HEK293 (cell line): ENCODE measurements around the gene GMEB1.

Experiments
- GLIS2 ChIP-seq: fragments of 450-650 bp; formaldehyde crosslinking; IDR thresholded peaks from 2 replicates; pipeline ENCODE4 v1.5.1; 2016; ENCODE audit warnings: missing biosample characterization, missing genetic modification characterization
- HIC1 ChIP-seq: fragments of 450-650 bp; formaldehyde crosslinking; IDR thresholded peaks from 2 replicates; pipeline ENCODE4 v1.5.1; 2016; ENCODE audit warnings: missing biosample characterization, missing genetic modification characterization
- HOXA7 ChIP-seq: sonication (generic); formaldehyde crosslinking; IDR thresholded peaks from 2 replicates; pipeline ENCODE4 v1.8.1; 2022; ENCODE audit warnings: missing genetic modification reagents, borderline replicate concordance
- HOXD13 ChIP-seq: sonication (generic); formaldehyde crosslinking; IDR thresholded peaks from 2 replicates; pipeline ENCODE4 v1.8.0; 2022; ENCODE audit warnings: missing genetic modification reagents, borderline replicate concordance
- KLF7 ChIP-seq: fragments of 450-650 bp; formaldehyde crosslinking; IDR thresholded peaks from 2 replicates; pipeline ENCODE4 v1.5.1; 2016; ENCODE audit warnings: missing biosample characterization, missing genetic modification characterization, borderline replicate concordance
- OSR2 ChIP-seq: fragments of 450-650 bp; formaldehyde crosslinking; IDR thresholded peaks from 2 replicates; pipeline ENCODE4 v1.5.1; 2016; ENCODE audit warnings: missing biosample characterization, missing genetic modification characterization
- PRDM1 ChIP-seq: fragments of 450-650 bp; formaldehyde crosslinking; IDR thresholded peaks from 2 replicates; pipeline ENCODE4; 2016; ENCODE audit warnings: missing biosample characterization, missing genetic modification characterization
- RBAK ChIP-seq: fragments of 450-650 bp; formaldehyde crosslinking; IDR thresholded peaks from 2 replicates; pipeline ENCODE4 v1.5.1; 2016; ENCODE audit warnings: missing biosample characterization, missing genetic modification characterization
- SALL2 ChIP-seq: fragments of 450-650 bp; formaldehyde crosslinking; IDR thresholded peaks from 2 replicates; pipeline ENCODE4 v1.5.0; 2017; ENCODE audit warnings: missing biosample characterization, mild to moderate bottlenecking, missing genetic modification characterization, borderline replicate concordance
- TCF7L2 ChIP-seq: IDR thresholded peaks from 2 replicates; pipeline ENCODE4 v1.6.1; 2011; ENCODE audit warnings: low read depth, mild to moderate bottlenecking, inconsistent platforms, low read length, moderate library complexity, borderline replicate concordance
- YY1 ChIP-seq: fragments of 450-650 bp; formaldehyde crosslinking; IDR thresholded peaks from 2 replicates; pipeline ENCODE4 v1.5.1; 2018; ENCODE audit warnings: missing biosample characterization, missing genetic modification characterization
- YY2 ChIP-seq: fragments of 450-650 bp; formaldehyde crosslinking; IDR thresholded peaks from 2 replicates; pipeline ENCODE4 v1.5.1; 2016; ENCODE audit warnings: missing biosample characterization, missing genetic modification characterization
- ZFP41 ChIP-seq: fragments of 450-650 bp; formaldehyde crosslinking; IDR thresholded peaks from 2 replicates; pipeline ENCODE4 v1.5.1; 2016; ENCODE audit warnings: missing biosample characterization, missing genetic modification characterization, borderline replicate concordance
- ZIC2 ChIP-seq: fragments of 450-650 bp; formaldehyde crosslinking; IDR thresholded peaks from 2 replicates; pipeline ENCODE4 v1.5.1; 2016; ENCODE audit warnings: missing biosample characterization, missing genetic modification characterization
- ZNF121 ChIP-seq: fragments of 450-650 bp; formaldehyde crosslinking; IDR thresholded peaks from 2 replicates; pipeline ENCODE4 v1.5.1; 2016; ENCODE audit warnings: missing biosample characterization, missing genetic modification characterization
- ZNF148 ChIP-seq: fragments of 450-650 bp; formaldehyde crosslinking; IDR thresholded peaks from 2 replicates; pipeline ENCODE4 v1.5.0; 2017; ENCODE audit warnings: missing biosample characterization, missing genetic modification characterization, borderline replicate concordance
- ZNF157 ChIP-seq: fragments of 450-650 bp; formaldehyde crosslinking; IDR thresholded peaks from 2 replicates; pipeline ENCODE4 v1.5.1; 2016; ENCODE audit warnings: missing biosample characterization, missing genetic modification characterization
- ZNF169 ChIP-seq: fragments of 450-650 bp; formaldehyde crosslinking; IDR thresholded peaks from 2 replicates; pipeline ENCODE4 v1.5.1; 2016; ENCODE audit warnings: missing biosample characterization, missing genetic modification characterization
- ZNF18 ChIP-seq: fragments of 450-650 bp; formaldehyde crosslinking; IDR thresholded peaks from 2 replicates; pipeline ENCODE4 v1.5.1; 2016; ENCODE audit warnings: missing biosample characterization, missing genetic modification characterization
- ZNF223 ChIP-seq: fragments of 450-650 bp; formaldehyde crosslinking; IDR thresholded peaks from 2 replicates; pipeline ENCODE4 v1.5.1; 2016; ENCODE audit warnings: missing biosample characterization, missing genetic modification characterization
- ZNF274 ChIP-seq, 2 experiments: fragments of 200-500 bp in 1 of 2; fragments of 450-650 bp in 1 of 2; sonication (Bioruptor generic) in 1 of 2; formaldehyde crosslinking in 1 of 2; IDR thresholded peaks; 2 replicates each; pipeline versions ENCODE4 v1.5.1 to v1.6.1; 2014 to 2016; ENCODE audit warnings: borderline replicate concordance in 1 of 2, inconsistent platforms in 1 of 2, low read length in 1 of 2, missing biosample characterization in 1 of 2, missing genetic modification characterization in 1 of 2
- ZNF324 ChIP-seq: fragments of 450-650 bp; formaldehyde crosslinking; IDR thresholded peaks from 2 replicates; pipeline ENCODE4 v1.5.1; 2016; ENCODE audit warnings: missing biosample characterization, missing genetic modification characterization
- ZNF341 ChIP-seq: fragments of 450-650 bp; formaldehyde crosslinking; IDR thresholded peaks from 2 replicates; pipeline ENCODE4; 2016; ENCODE audit warnings: low read depth, missing biosample characterization, missing genetic modification characterization
- ZNF354C ChIP-seq: fragments of 450-650 bp; formaldehyde crosslinking; IDR thresholded peaks from 2 replicates; pipeline ENCODE4 v1.5.1; 2016; ENCODE audit warnings: missing biosample characterization, missing genetic modification characterization, low read depth, borderline replicate concordance
- ZNF423 ChIP-seq: fragments of 450-650 bp; formaldehyde crosslinking; IDR thresholded peaks from 2 replicates; pipeline ENCODE4 v1.5.1; 2016; ENCODE audit warnings: missing biosample characterization, missing genetic modification characterization
- ZNF510 ChIP-seq: fragments of 450-650 bp; formaldehyde crosslinking; IDR thresholded peaks from 2 replicates; pipeline ENCODE4 v1.5.1; 2018; ENCODE audit warnings: mild to moderate bottlenecking, missing genetic modification characterization, missing biosample characterization; ENCODE audit not compliant: insufficient replicate concordance
- ZNF521 ChIP-seq: fragments of 450-650 bp; formaldehyde crosslinking; IDR thresholded peaks from 2 replicates; pipeline ENCODE4 v1.5.1; 2017; ENCODE audit warnings: missing biosample characterization, mild to moderate bottlenecking, missing genetic modification characterization
- ZNF558 ChIP-seq: fragments of 450-650 bp; formaldehyde crosslinking; IDR thresholded peaks from 2 replicates; pipeline ENCODE4 v1.5.1; 2016; ENCODE audit warnings: missing biosample characterization, missing genetic modification characterization
- ZNF777 ChIP-seq: fragments of 450-650 bp; formaldehyde crosslinking; IDR thresholded peaks from 2 replicates; pipeline ENCODE4 v1.5.1; 2017; ENCODE audit warnings: missing biosample characterization, missing genetic modification characterization, borderline replicate concordance
- ZSCAN30 ChIP-seq: fragments of 450-650 bp; IDR thresholded peaks from 2 replicates; pipeline ENCODE4 v1.5.1; 2018; ENCODE audit warnings: missing biosample characterization, mild to moderate bottlenecking, missing genetic modification characterization, moderate library complexity
- TF ChIP-seq, protein P1 (sequence below): fragments of 450-650 bp; formaldehyde crosslinking; IDR thresholded peaks from 2 replicates; pipeline ENCODE4 v1.5.1; 2016; ENCODE audit warnings: missing biosample characterization, missing genetic modification characterization

The GMEB1 gene

DNA sequence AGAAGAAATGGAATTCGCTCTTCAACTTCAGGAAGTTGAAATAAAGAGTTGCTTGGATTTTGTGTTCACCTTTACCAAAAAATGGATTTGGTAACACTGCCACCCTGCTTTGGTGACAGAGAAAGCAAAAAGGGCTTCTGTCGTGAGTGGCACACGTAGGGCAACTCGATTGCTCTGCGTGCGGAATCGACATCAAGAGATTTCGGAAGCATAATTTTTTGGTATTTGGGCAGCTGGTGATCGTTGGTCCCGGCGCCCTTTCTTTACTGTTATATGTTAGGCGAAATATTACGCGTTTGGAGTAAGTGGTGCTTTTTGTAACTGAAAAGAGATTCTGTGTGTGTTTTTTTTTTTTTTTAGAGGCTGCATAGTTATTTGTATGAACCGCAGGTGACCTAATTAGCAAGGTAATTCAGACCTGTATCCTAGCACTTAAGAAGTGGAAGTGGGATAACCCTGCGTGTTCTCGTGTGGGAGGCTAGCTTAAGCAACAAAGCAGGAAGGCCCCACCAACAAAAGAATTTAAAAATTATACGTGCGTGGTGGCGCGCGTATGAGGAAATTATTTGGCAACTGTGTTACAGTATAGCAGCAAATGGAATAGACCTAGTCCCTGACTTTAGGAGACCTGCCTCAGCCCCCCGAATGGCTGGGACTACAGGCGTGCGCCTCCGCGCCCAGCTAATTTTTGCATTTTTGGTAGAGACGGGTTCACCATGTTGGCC lies 19.9 kb upstream of the GMEB1 start, which contains the start of gene RNU11 (continued):
- TF ChIP-seq, protein P1, sequence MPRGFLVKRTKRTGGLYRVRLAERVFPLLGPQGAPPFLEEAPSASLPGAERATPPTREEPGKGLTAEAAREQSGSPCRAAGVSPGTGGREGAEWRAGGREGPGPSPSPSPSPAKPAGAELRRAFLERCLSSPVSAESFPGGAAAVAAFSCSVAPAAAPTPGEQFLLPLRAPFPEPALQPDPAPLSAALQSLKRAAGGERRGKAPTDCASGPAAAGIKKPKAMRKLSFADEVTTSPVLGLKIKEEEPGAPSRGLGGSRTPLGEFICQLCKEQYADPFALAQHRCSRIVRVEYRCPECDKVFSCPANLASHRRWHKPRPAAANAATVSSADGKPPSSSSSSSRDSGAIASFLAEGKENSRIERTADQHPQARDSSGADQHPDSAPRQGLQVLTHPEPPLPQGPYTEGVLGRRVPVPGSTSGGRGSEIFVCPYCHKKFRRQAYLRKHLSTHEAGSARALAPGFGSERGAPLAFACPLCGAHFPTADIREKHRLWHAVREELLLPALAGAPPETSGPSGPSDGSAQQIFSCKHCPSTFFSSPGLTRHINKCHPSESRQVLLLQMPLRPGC (tag by site-specific recombination), result peak; percentile 97
- TF ChIP-seq HIC1 (tag by site-specific recombination) (peak; percentile 98), ZNF777 (tag by site-specific recombination) (no peak; the same call in 1 of the 2 replicates), ZNF157 (no peak), TCF7L2 (no peak), ZNF341 (no peak; the same call in 1 of the 2 replicates), HOXA7 (CRISPR knock-in tag) (no peak), ZNF274 (IDR thresholded peaks at IDR 0.05; ENCODE audit: low read length) (no peak), ZNF274 (tag by site-specific recombination; IDR thresholded peaks at IDR 0.05; ENCODE audit: borderline replicate concordance) (no peak), ZNF423 (tag by site-specific recombination) (peak; percentile 62; the same call in 1 of the 2 replicates), HOXD13 (CRISPR knock-in tag) (no peak), ZNF121 (tag by site-specific recombination) (peak; percentile 21; the same call in 1 of the 2 replicates), PRDM1 (peak; percentile 87), ZFP41 (peak; percentile 90; the same call in 1 of the 2 replicates), SALL2 (tag by site-specific recombination) (no peak), KLF7 (peak; percentile 92), ZIC2 (peak; percentile 63), GLIS2 (tag by site-specific recombination) (peak; percentile 46), ZNF354C (no peak), ZNF324 (tag by site-specific recombination) (peak; percentile 92), ZNF148 (no peak), ZNF223 (tag by site-specific recombination) (no peak), ZNF18 (tag by site-specific recombination) (peak; percentile 96), ZNF521 (tag by site-specific recombination) (no peak), ZNF510 (no peak), ZNF558 (peak; percentile 91), OSR2 (peak; percentile 88), ZSCAN30 (tag by site-specific recombination) (peak; percentile 95), RBAK (tag by site-specific recombination) (no peak), ZNF169 (tag by site-specific recombination) (no peak), YY2 (tag by site-specific recombination) (peak; percentile 21; the same call in 1 of the 2 replicates), YY1 (tag by site-specific recombination) (peak; percentile 75)
